K562 (cell line): ENCODE measurements around the gene PHACTR3. TPM values are rescaled to one million over a fixed set of nuclear protein-coding genes. Genes with fewer than 3 reads are reported as not detected.

Experiments
- ATAC-seq: fragments of 200-7000 bp; cut with Tn5 transposase; 3 replicates; pipeline ENCODE4 v1.9.1; 2020; ENCODE audit warnings: moderate library complexity
- BruUV-seq: library from RNA; stranded (reverse); fragments of 400-500 nt; replicated peaks from 2 replicates; lab custom pipeline; 2021; lab: Mats Ljungman, UMichigan
- CTCF ChIA-PET: fragments of 300-600 bp; formaldehyde crosslinking; extraction: SDS; loops from one replicate; lab custom pipeline; 2021; ENCODE audit warnings: low intra/inter-chr PET ratio; lab: Yijun Ruan, JAX
- POLR2A ChIA-PET: fragments of 300-600, 350-650 bp; sonication (Branson Sonifier 250); formaldehyde crosslinking; extraction: SDS; loops from one replicate; lab custom pipeline; 2021; ENCODE audit warnings: antibody characterized with exemption, inconsistent platforms; lab: Yijun Ruan, JAX
- DNase-seq, 4 experiments: peaks; one replicate each; pipeline versions ENCODE4 v3.0.0 to v3.0.0-alpha.2; 2011 to 2018; ENCODE audit warnings: low spot score in 3 of 4, mixed read lengths in 3 of 4; ENCODE audit errors: extremely low read depth in 1 of 4
- FAIRE-seq: peaks from 2 replicates; lab custom pipeline; 2011; peaks lifted over from hg19 to GRCh38; lab: Jason Lieb, UNC
- H2AFZ ChIP-seq: 2 replicates; pipeline ENCODE4 v1.6.0; 2011; ENCODE audit warnings: low read depth, low read length, control low read depth, inconsistent platforms
- H3K27ac ChIP-seq: fragments of 200-600 bp; 3 replicates; pipeline ENCODE4 v1.8.0; 2011; ENCODE audit warnings: low read depth, mild to moderate bottlenecking, control low read depth, inconsistent platforms, low read length, moderate library complexity, mixed read lengths; ENCODE audit errors: extremely low read depth
- H3K27me3 ChIP-seq, 2 experiments: fragments of 300-600 bp in 1 of 2; 2 replicates in 1 of 2; 3 replicates in 1 of 2; pipeline versions ENCODE4 v1.6.0 to v1.8.0; 2011; ENCODE audit warnings: inconsistent platforms in 2 of 2, low read length in 2 of 2, mild to moderate bottlenecking in 1 of 2, mixed read lengths in 1 of 2, moderate library complexity in 1 of 2; ENCODE audit not compliant: control insufficient read depth in 2 of 2, insufficient read depth in 2 of 2
- H3K36me3 ChIP-seq: fragments of 300-600 bp; 3 replicates; pipeline ENCODE4 v1.8.0; 2011; ENCODE audit warnings: mild to moderate bottlenecking, low read length, inconsistent platforms; ENCODE audit not compliant: control insufficient read depth, insufficient read depth
- H3K4me1 ChIP-seq, 2 experiments: fragments of 200-600 bp in 1 of 2; replicated peaks in 1 of 2; 2 replicates in 1 of 2; 3 replicates in 1 of 2; pipeline versions ENCODE4 v1.5.1 to v1.8.0; 2011; ENCODE audit warnings: inconsistent platforms in 2 of 2, low read length in 2 of 2, mild to moderate bottlenecking in 1 of 2, mixed read lengths in 1 of 2, moderate library complexity in 1 of 2; ENCODE audit not compliant: control insufficient read depth in 2 of 2, insufficient read depth in 2 of 2
- H3K4me2 ChIP-seq: 2 replicates; pipeline ENCODE4 v1.6.1; 2011; ENCODE audit warnings: low read length, control low read depth, inconsistent platforms, mixed read lengths; ENCODE audit not compliant: insufficient read depth
- H3K4me3 ChIP-seq: fragments of 200-600 bp; sonication (generic), shearing (Covaris generic); 2 replicates; pipeline ENCODE4 v1.5.1; 2016; ENCODE audit warnings: control low read depth, inconsistent platforms
- H3K79me2 ChIP-seq: fragments of 200-600 bp; 3 replicates; pipeline ENCODE4 v1.8.0; 2011; ENCODE audit warnings: low read length, inconsistent platforms; ENCODE audit not compliant: control insufficient read depth, insufficient read depth
- H3K9ac ChIP-seq, 2 experiments: 2 replicates each; pipeline versions ENCODE4 v1.6.0 to v1.6.1; 2011; ENCODE audit warnings: low read depth in 2 of 2, low read length in 2 of 2, control low read depth in 1 of 2, inconsistent platforms in 1 of 2, mild to moderate bottlenecking in 1 of 2, mixed read lengths in 1 of 2; ENCODE audit not compliant: insufficient read depth in 1 of 2
- H3K9me1 ChIP-seq: one replicate; pipeline ENCODE4 v1.6.0; 2011; ENCODE audit warnings: inconsistent platforms, mild to moderate bottlenecking, low read length, moderate library complexity; ENCODE audit not compliant: control insufficient read depth, insufficient read depth
- H3K9me3 ChIP-seq: replicated peaks from 2 replicates; pipeline ENCODE4 v1.5.1; 2011; ENCODE audit warnings: low read depth, low read length, inconsistent platforms; ENCODE audit not compliant: control insufficient read depth, insufficient read depth
- H4K20me1 ChIP-seq: replicated peaks from 2 replicates; pipeline ENCODE4 v1.6.1; 2011; ENCODE audit warnings: low read length, inconsistent platforms, mixed read lengths; ENCODE audit not compliant: control insufficient read depth, insufficient read depth
- CLOCK ChIP-seq: fragments of 250-450 bp; sonication (Bioruptor Pico); IDR thresholded peaks from 2 replicates; pipeline ENCODE4 v1.4.0; 2020; ENCODE audit warnings: mild to moderate bottlenecking, moderate library complexity, borderline replicate concordance
- DDX20 ChIP-seq: fragments of 450-650 bp; IDR thresholded peaks from 2 replicates; pipeline ENCODE4 v1.6.1; 2016; ENCODE audit warnings: missing genetic modification characterization, low read depth, mild to moderate bottlenecking, missing compliant biosample characterization, moderate library complexity
- ELK1 ChIP-seq: sonication (generic); formaldehyde crosslinking; IDR thresholded peaks from 2 replicates; pipeline ENCODE4 v1.8.1; 2022; ENCODE audit warnings: missing genetic modification reagents
- HDAC8 ChIP-seq: fragments of 450-650 bp; IDR thresholded peaks from 2 replicates; pipeline ENCODE4 v1.6.1; 2016; ENCODE audit warnings: mild to moderate bottlenecking, missing genetic modification characterization, moderate library complexity, missing compliant biosample characterization
- JUNB ChIP-seq: fragments of 450-650 bp; formaldehyde crosslinking; conservative IDR thresholded peaks from 2 replicates; pipeline ENCODE4 v1.4.0; 2020; ENCODE audit warnings: mild to moderate bottlenecking
- PML ChIP-seq: IDR thresholded peaks from 2 replicates; pipeline ENCODE4 v1.6.1; 2012; ENCODE audit warnings: low read length, inconsistent platforms
- SP2 ChIP-seq: IDR thresholded peaks from 2 replicates; pipeline ENCODE4 v1.6.1; 2011; ENCODE audit warnings: mild to moderate bottlenecking, low read depth, low read length, moderate library complexity; ENCODE audit not compliant: poor library complexity, severe bottlenecking; ENCODE audit errors: extremely low read depth
- TRIM25 ChIP-seq: fragments of 450-650 bp; IDR thresholded peaks from 2 replicates; pipeline ENCODE4 v1.7.0; 2016; ENCODE audit warnings: borderline replicate concordance
- ZBTB33 ChIP-seq: sonication (generic); formaldehyde crosslinking; IDR thresholded peaks from 2 replicates; pipeline ENCODE4 v1.8.1; 2023; ENCODE audit warnings: mild to moderate bottlenecking, missing genetic modification reagents
- ZNF449 ChIP-seq: fragments of 250-450 bp; sonication (Bioruptor Pico); IDR thresholded peaks from 2 replicates; pipeline ENCODE4 v1.8.0; 2022; ENCODE audit warnings: moderate library complexity, mild to moderate bottlenecking, inconsistent platforms
- WGBS: fragments of 100-300 bp; shearing (Covaris generic); methylation state at CpG from one replicate; pipeline ENCODE4 v1.1.6; 2016; ENCODE audit warnings: low coverage, mixed read lengths; ENCODE audit not compliant: insufficient coverage; ENCODE audit errors: missing lambda C conversion rate; 5-methylcytosine and 5-hydroxymethylcytosine counted together
- in situ Hi-C: fragments of 300-500 bp; cut with MboI; formaldehyde crosslinking; loops from 4 replicates; pipeline ENCODE4 v1.15.0; 2018; ENCODE audit warnings: inconsistent platforms, mixed read lengths
- intact Hi-C: fragments of 100-400 bp; cut with micrococcal nuclease; formaldehyde crosslinking; loops from 2 replicates; pipeline ENCODE4 v1.14.2; 2022
- polyA plus RNA-seq, 8 experiments: library from polyadenylated mRNA; depleted of rRNA in 4 of 8; stranded (reverse) in 5 of 8; unstranded in 3 of 8; fragments of >200 nt; fragmentation: Nextera tagmentation in 2 of 8; fragmentation: Illumina TruSeq in 1 of 8; extraction: Ambion mirVana in 2 of 8; extraction: Trizol in 1 of 8; gene quantifications; 2 replicates each; pipeline versions ENCODE4 v1.2.1 to v1.2.3, GENCODE V29; 2011 to 2014; ENCODE audit warnings: inconsistent platforms in 1 of 8, missing spikeins in 1 of 8
- total RNA-seq, 7 experiments: library from RNA; depleted of rRNA in 6 of 7; stranded (reverse); fragments of >200 nt in 6 of 7; fragmentation: Illumina TruSeq in 2 of 7; extraction: Trizol in 2 of 7; gene quantifications; 2 replicates each; pipeline versions ENCODE4 v1.2.1 to v1.2.3, GENCODE V29; 2011 to 2021; ENCODE audit warnings: low replicate concordance in 1 of 7

Gene PHACTR3
- total and polyA plus RNA-seq, 9 of the 15 experiments (the other 6 are each of a cell fraction or from before 2014, with no cell fraction given), result not detected

GRCh38 chr20:59743308-59743707 lies 139.0 kb downstream of the PHACTR3 start:
- peaks cover 3 to 28% of the 10 kb centered on the region in 2 experiments; a peak in 4 of 5 replicates for H3K27me3 ChIP-seq
- no peaks in the 10 kb centered on the region for H3K79me2 ChIP-seq
- DNase-seq, result no peak
- H3K4me2 ChIP-seq, result no peak overlapping the region
- no peaks in the 10 kb centered on the region for H3K9me3 ChIP-seq
- ChIA-PET POLR2A (no interaction called here), CTCF (no interaction called here)
- no peak for FAIRE-seq
- peaks cover 4% of the 10 kb centered on the region for H3K9me1 ChIP-seq
- ATAC-seq, result no peak
- H3K4me1 ChIP-seq, result no peaks in the 10 kb centered on the region
- H2AFZ ChIP-seq, result no peak overlapping the region
- WGBS, result 0% methylated on average over 9 of the region's 9 CpGs
- in situ Hi-C loops, result no loop called here
- intact Hi-C loops, result no loop called here
- H4K20me1 ChIP-seq, result 0 out of 2 replicates have a peak, but pooled peaks cover 4% of the 10 kb centered on the region
- no peaks in the 10 kb centered on the region for H3K36me3 ChIP-seq
- BruUV-seq, result no TSS peak
- H3K27ac ChIP-seq, result no peak overlapping the region
- no peak overlapping the region for H3K9ac ChIP-seq
- no peak overlapping the region for H3K4me3 ChIP-seq
- TF ChIP-seq HDAC8 (tag) (no peak), ELK1 (no peak), DDX20 (tag) (no peak), TRIM25 (no peak), JUNB (no peak), CLOCK (CRISPR knock-in tag) (no peak), SP2 (no peak), ZBTB33 (CRISPR knock-in tag) (no peak), PML (no peak), ZNF449 (CRISPR knock-in tag) (no peak)
